ENCODE results near the gene HSD17B2.

DNA sequence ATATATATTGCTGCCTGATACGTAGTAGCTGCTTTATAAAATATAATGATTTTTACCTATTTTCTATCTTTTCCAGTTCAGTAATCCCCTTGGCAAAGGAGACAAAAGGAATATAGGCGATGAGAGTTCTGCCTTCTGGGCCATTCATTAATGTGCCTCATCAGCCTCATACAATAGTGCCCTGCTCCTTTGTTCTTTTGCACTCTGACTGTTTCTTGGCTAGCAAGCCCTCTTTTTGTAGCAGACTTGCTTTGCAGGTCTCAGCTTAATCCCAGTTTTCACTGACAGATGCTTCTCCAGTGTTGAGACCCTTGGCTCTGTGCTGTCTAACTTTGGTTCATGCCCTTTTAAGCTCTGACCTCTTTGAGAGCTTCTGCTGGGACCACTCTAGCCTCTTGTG lies 10.4 kb downstream of the HSD17B2 start:
- TF ChIP-seq, protein P1, sequence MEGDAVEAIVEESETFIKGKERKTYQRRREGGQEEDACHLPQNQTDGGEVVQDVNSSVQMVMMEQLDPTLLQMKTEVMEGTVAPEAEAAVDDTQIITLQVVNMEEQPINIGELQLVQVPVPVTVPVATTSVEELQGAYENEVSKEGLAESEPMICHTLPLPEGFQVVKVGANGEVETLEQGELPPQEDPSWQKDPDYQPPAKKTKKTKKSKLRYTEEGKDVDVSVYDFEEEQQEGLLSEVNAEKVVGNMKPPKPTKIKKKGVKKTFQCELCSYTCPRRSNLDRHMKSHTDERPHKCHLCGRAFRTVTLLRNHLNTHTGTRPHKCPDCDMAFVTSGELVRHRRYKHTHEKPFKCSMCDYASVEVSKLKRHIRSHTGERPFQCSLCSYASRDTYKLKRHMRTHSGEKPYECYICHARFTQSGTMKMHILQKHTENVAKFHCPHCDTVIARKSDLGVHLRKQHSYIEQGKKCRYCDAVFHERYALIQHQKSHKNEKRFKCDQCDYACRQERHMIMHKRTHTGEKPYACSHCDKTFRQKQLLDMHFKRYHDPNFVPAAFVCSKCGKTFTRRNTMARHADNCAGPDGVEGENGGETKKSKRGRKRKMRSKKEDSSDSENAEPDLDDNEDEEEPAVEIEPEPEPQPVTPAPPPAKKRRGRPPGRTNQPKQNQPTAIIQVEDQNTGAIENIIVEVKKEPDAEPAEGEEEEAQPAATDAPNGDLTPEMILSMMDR (IDR thresholded peaks at IDR 0.05; ENCODE audit: low read length), result no peak
- no peak for TF ChIP-seq EZH2 (IDR thresholded peaks at IDR 0.05; ENCODE audit: borderline replicate concordance, low read length)
